Mucosa of descending colon (tissue), 3 donors: ENCODE results near the gene ELAVL3. TPM values are rescaled to one million over a fixed set of nuclear protein-coding genes. Genes with fewer than 3 reads are reported as not detected.

ENCODE experiments used
- ATAC-seq: fragments of 200-7000 bp; cut with Tn5 transposase; one replicate; pipeline ENCODE4 v1.9.1; 2020; ENCODE audit warnings: mild to moderate bottlenecking, moderate library complexity
- DNase-seq, 3 donors: peaks; one replicate each; pipeline ENCODE4 v3.0.0-alpha.2; 2020
- H3K36me3 ChIP-seq: fragments of 200-600 bp; one replicate; pipeline ENCODE4 v1.8.0; 2021; ENCODE audit warnings: low read depth, mild to moderate bottlenecking
- H3K4me1 ChIP-seq: fragments of 200-600 bp; one replicate; pipeline ENCODE4 v1.8.0; 2021; ENCODE audit warnings: low read depth, mild to moderate bottlenecking
- H3K4me3 ChIP-seq: fragments of 200-600 bp; one replicate; pipeline ENCODE4 v1.8.0; 2021; ENCODE audit warnings: mild to moderate bottlenecking
- H3K9me3 ChIP-seq: fragments of 200-600 bp; one replicate; pipeline ENCODE4 v1.8.0; 2021; ENCODE audit warnings: mild to moderate bottlenecking
- CTCF ChIP-seq: fragments of 200-600 bp; IDR thresholded peaks from one replicate; pipeline ENCODE4 v1.8.0; 2022; ENCODE audit warnings: antibody characterized with exemption, mild to moderate bottlenecking
- intact Hi-C, 2 donors: fragments of 100-400 bp; cut with DNase I in 1 of 2; cut with micrococcal nuclease in 1 of 2; formaldehyde crosslinking; loops; one replicate each; pipeline versions ENCODE4 v1.11.0 to v1.11.1; 2022; cut with DNase I, micrococcal nuclease
- total RNA-seq, 3 donors: library from RNA; stranded (reverse); fragmentation: NEBNext Ultra II Directional in 2 of 3; extraction: Animal tissue kit (Norgen Biotek cat#: 25700) in 2 of 3; gene quantifications; one replicate each; pipeline versions ENCODE4 v1.2.1 to v1.2.4, GENCODE V29; 2021 to 2023
- donor health status: DM: no; HTN: no; CAD: no; lungs with moderate emphysema.
- donor health status: DM: no; HTN: no; CAD: no.
- donor health status: DM: no; HTN: yes; CAD: no.

The ELAVL3 gene
- total RNA-seq, 3 donors from 2014 or later, result 0.51 to 2.5 TPM; not detected in 1

GRCh38 chr19:11510444-11510843, 29.6 kb upstream of the ELAVL3 start:
- Histone ChIP-seq H3K4me1 (peaks cover 7% of the 10 kb centered on the region), H3K4me3 (no peak overlapping the region), H3K9me3 (no peaks in the 10 kb centered on the region), H3K36me3 (no peaks in the 10 kb centered on the region)
- intact Hi-C loops, result no loop called here
- TF ChIP-seq CTCF, result no peak
- DNase-seq, result no peak
- ATAC-seq, result no peak

GRCh38 chr19:11507370-11508078, 26.7 kb upstream of the ELAVL3 start:
- ATAC-seq, result no peak
- DNase-seq, result no peak
- no peaks in the 10 kb centered on the region for H3K9me3 ChIP-seq
- H3K4me3 ChIP-seq, result no peak overlapping the region
- intact Hi-C loops, result no loop called here
- peaks cover 7% of the 10 kb centered on the region for H3K4me1 ChIP-seq
- no peak for TF ChIP-seq CTCF
- H3K36me3 ChIP-seq, result no peaks in the 10 kb centered on the region

- H3K4me3 ChIP-seq, result no peak overlapping the region
- H3K4me1 ChIP-seq, result peaks cover 7% of the 10 kb centered on the region
- no peak for TF ChIP-seq CTCF
- ATAC-seq, result no peak
- intact Hi-C loops, result no loop called here
- no peaks in the 10 kb centered on the region for H3K9me3 ChIP-seq
- no peak for DNase-seq
- H3K36me3 ChIP-seq, result no peaks in the 10 kb centered on the region
Measured at GRCh38 chr19:11506967-11507366, 26.1 kb upstream of the ELAVL3 start.

- ATAC-seq (peak; percentile 37), DNase-seq (peak in 1 of 3 donors; percentile 74)
- Histone ChIP-seq H3K36me3 (no peaks in the 10 kb centered on the region), H3K9me3 (no peaks in the 10 kb centered on the region), H3K4me1 (peaks cover 7% of the 10 kb centered on the region), H3K4me3 (no peak overlapping the region)
- intact Hi-C loops, result no loop called here
- TF ChIP-seq CTCF, result no peak
Measured at GRCh38 chr19:11506101-11506555, 25.3 kb upstream of the ELAVL3 start.

- no peaks in the 10 kb centered on the region for H3K36me3 ChIP-seq
- H3K4me1 ChIP-seq, result peaks cover 7% of the 10 kb centered on the region
- no peak for TF ChIP-seq CTCF
- intact Hi-C loops, result no loop called here
- H3K4me3 ChIP-seq, result peak within 1 kb of the TSS; percentile 74
- no peaks in the 10 kb centered on the region for H3K9me3 ChIP-seq
- ATAC-seq (peak; percentile 87), DNase-seq (peak; percentile 94 to 95 (median 95))
Measured at GRCh38 chr19:11505504-11506100, 24.8 kb upstream of the ELAVL3 start, which contains the start of gene ZNF653. Gene ZNF653, minus strand, starts transcription at chr19:11505839. Its CDS starts 53 bp downstream, at chr19:11505786.
